Measurements from ENCODE around the gene DEGS2.

- TF ChIP-seq ATF3 (CRISPR knock-in tag; conservative IDR thresholded peaks at IDR 0.05) (no peak), CTCF (IDR thresholded peaks at IDR 0.05) (no peak), FOXJ3 (CRISPR knock-in tag; IDR thresholded peaks at IDR 0.05; ENCODE audit: borderline replicate concordance) (no peak), ZNF532 (CRISPR knock-in tag; IDR thresholded peaks at IDR 0.05; ENCODE audit: borderline replicate concordance) (no peak), ZNF263 (CRISPR knock-in tag; IDR thresholded peaks at IDR 0.05; ENCODE audit: low read depth) (no peak), PRDM15 (CRISPR knock-in tag; IDR thresholded peaks at IDR 0.05) (no peak), TP53 (CRISPR knock-in tag; IDR thresholded peaks at IDR 0.05) (no peak), ZNF138 (CRISPR knock-in tag; conservative IDR thresholded peaks at IDR 0.05) (no peak), NR2C2 (CRISPR knock-in tag; IDR thresholded peaks at IDR 0.05) (no peak), ZNF671 (CRISPR knock-in tag; IDR thresholded peaks at IDR 0.05) (no peak), SP1 (CRISPR knock-in tag; conservative IDR thresholded peaks at IDR 0.05) (no peak), NR3C1 (CRISPR knock-in tag; conservative IDR thresholded peaks at IDR 0.05; ENCODE audit: low read depth) (no peak)
These were observed 8.4 kb downstream of the DEGS2 start for GRCh38 chr14:100150932-100151587.

All from WTC11 (cell line).